ENCODE measurements around the gene GRID2IP.

GRID2IP gene

DNA sequence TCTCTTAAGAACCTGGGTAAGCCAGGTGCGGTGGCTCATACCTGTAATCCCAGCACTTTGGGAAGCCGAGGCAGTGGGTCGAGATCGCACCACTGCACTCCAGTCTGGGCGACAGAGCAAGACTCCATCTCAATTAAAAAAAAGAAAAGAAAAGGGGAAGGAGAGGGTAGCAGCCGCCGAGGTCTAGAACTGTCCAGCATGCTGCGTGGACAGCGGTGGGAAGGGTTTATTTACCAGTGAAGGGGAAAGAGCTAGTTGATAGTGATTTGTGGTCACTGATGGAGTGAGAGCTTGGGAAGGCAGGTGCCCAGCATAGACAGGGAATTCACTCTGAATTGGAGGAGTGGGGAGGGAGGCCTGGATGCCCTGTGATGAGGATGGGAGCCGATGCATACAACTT, 60.1 kb downstream of the GRID2IP start:
- TF ChIP-seq, protein P1, sequence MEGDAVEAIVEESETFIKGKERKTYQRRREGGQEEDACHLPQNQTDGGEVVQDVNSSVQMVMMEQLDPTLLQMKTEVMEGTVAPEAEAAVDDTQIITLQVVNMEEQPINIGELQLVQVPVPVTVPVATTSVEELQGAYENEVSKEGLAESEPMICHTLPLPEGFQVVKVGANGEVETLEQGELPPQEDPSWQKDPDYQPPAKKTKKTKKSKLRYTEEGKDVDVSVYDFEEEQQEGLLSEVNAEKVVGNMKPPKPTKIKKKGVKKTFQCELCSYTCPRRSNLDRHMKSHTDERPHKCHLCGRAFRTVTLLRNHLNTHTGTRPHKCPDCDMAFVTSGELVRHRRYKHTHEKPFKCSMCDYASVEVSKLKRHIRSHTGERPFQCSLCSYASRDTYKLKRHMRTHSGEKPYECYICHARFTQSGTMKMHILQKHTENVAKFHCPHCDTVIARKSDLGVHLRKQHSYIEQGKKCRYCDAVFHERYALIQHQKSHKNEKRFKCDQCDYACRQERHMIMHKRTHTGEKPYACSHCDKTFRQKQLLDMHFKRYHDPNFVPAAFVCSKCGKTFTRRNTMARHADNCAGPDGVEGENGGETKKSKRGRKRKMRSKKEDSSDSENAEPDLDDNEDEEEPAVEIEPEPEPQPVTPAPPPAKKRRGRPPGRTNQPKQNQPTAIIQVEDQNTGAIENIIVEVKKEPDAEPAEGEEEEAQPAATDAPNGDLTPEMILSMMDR (conservative IDR thresholded peaks at IDR 0.05; ENCODE audit: low read depth), result no peak
- H3K27ac ChIP-seq, result no peak overlapping the region
- no peak for DNase-seq (ENCODE audit: low spot score)
- ChIA-PET POLR2A (ENCODE audit: low non-redundant PET) (no interaction called here), CTCF (no interaction called here)

- ChIA-PET CTCF (no interaction called here), POLR2A (ENCODE audit: low non-redundant PET) (no interaction called here)
- H3K27ac ChIP-seq, result no peak overlapping the region
- no peak for DNase-seq (ENCODE audit: low spot score)
- TF ChIP-seq, protein P1 (conservative IDR thresholded peaks at IDR 0.05; ENCODE audit: low read depth), result no peak
These were observed 61.6 kb downstream of the GRID2IP start for GRCh38 chr7:6489612-6490011.

DNA sequence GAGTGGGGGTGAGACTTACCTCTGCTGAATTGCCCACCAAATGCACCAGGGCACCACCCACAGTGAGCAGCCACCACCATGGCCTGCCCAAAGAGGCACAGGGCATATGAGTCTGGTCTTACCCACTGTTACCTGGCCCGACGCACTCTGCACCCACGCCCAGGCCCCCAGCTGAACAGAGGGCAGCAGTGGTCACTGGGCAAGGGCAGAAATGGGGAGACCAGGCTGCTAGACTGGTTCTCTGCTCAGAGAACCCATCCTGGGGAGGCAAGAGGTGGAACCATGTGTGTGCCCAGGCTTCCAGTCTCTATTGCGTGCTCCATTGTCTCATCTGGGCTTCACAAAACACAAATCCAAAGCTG, 64.1 kb downstream of the GRID2IP start:
- TF ChIP-seq, protein P1 (conservative IDR thresholded peaks at IDR 0.05; ENCODE audit: low read depth), result no peak
- no peak overlapping the region for H3K27ac ChIP-seq
- POLR2A ChIA-PET (ENCODE audit: low non-redundant PET), result no interaction called here
- CTCF ChIA-PET, result interaction anchor here (0.6 to 0.7 kb wide), 2 partner anchors 29 to 673 kb away, joined by 3 read pairs; no protein-coding TSS in a partner anchor
- DNase-seq (ENCODE audit: low spot score), result no peak

GRCh38 chr7:6486438-6487183, 64.7 kb downstream of the GRID2IP start:
- TF ChIP-seq, protein P1 (conservative IDR thresholded peaks at IDR 0.05; ENCODE audit: low read depth), result no peak
- no peak overlapping the region for H3K27ac ChIP-seq
- no peak for DNase-seq (ENCODE audit: low spot score)
- ChIA-PET CTCF (interaction anchor here (0.6 to 0.7 kb wide), 2 partner anchors 28 to 672 kb away, joined by 3 read pairs; no protein-coding TSS in a partner anchor), POLR2A (ENCODE audit: low non-redundant PET) (no interaction called here)

DNA sequence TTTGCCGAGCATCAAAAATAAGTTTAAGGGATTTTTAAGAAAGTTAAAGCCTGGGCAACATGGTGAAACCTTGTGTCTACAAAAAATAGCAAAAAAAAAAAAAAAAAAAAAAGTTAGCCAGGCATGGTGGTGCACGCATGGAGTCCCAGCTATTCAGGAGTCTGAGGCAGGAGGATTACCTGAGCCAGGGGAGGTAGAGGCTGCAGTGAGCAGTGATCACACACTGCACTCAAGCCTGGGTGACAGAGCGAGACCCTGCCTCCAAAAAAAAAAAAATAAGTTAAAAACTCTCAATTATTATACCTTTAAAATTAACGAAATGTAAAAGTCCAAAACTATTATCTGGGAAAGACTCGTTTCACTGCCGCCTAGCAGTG, 68.5 kb downstream of the GRID2IP start:
- TF ChIP-seq, protein P1 (conservative IDR thresholded peaks at IDR 0.05; ENCODE audit: low read depth), result no peak
- POLR2A ChIA-PET (ENCODE audit: low non-redundant PET), result no interaction called here
- CTCF ChIA-PET, result no interaction called here
- no peak for DNase-seq (ENCODE audit: low spot score)
- H3K27ac ChIP-seq, result peak overlapping the region; percentile 86

GRCh38 chr7:6482307-6482706, 69.0 kb downstream of the GRID2IP start:
- CTCF ChIA-PET, result interaction anchor here (0.6 kb wide), 1 partner anchor 54 kb away, joined by 3 read pairs; no protein-coding TSS in a partner anchor
- TF ChIP-seq, protein P1 (conservative IDR thresholded peaks at IDR 0.05; ENCODE audit: low read depth), result no peak
- POLR2A ChIA-PET (ENCODE audit: low non-redundant PET), result no interaction called here
- no peak overlapping the region for H3K27ac ChIP-seq
- DNase-seq (ENCODE audit: low spot score), result no peak
